SK-N-SH (cell line): Measurements from ENCODE around the gene CRLF2. TPM values are rescaled to one million over a fixed set of nuclear protein-coding genes. Genes with fewer than 3 reads are reported as not detected.

Experiments used
- CTCF ChIA-PET: fragments of 300-600, 350-600 bp; formaldehyde crosslinking; extraction: SDS; loops from one replicate; lab custom pipeline; 2021; lab: Yijun Ruan, JAX
- POLR2A ChIA-PET: fragments of 350-600 bp; sonication (Branson Sonifier 250); formaldehyde crosslinking; extraction: SDS; loops from one replicate; lab custom pipeline; 2020; ENCODE audit warnings: antibody characterized with exemption, inconsistent platforms; lab: Yijun Ruan, JAX
- DNase-seq: peaks from one replicate; pipeline ENCODE4 v3.0.0; 2012
- H2AFZ ChIP-seq: fragments of 200-600 bp; sonication (generic); 2 replicates; pipeline ENCODE4 v1.8.1; 2016; ENCODE audit warnings: antibody characterized with exemption, mild to moderate bottlenecking, low read depth
- H3F3A ChIP-seq: fragments of 200-600 bp; sonication (generic); replicated peaks from 2 replicates; pipeline ENCODE3; 2016; ENCODE audit warnings: antibody characterized with exemption, mild to moderate bottlenecking; ENCODE audit not compliant: insufficient read depth
- H3K27ac ChIP-seq, 2 experiments: fragments of 200-500 bp in 1 of 2; fragments of 200-600 bp in 1 of 2; sonication (Bioruptor generic) in 1 of 2; sonication (generic), shearing (Covaris generic) in 1 of 2; 2 replicates each; pipeline versions ENCODE4 v1.5.1 to v1.6.1; 2014 to 2016; ENCODE audit warnings: low read depth in 2 of 2, inconsistent platforms in 1 of 2, low read length in 1 of 2, mild to moderate bottlenecking in 1 of 2, mixed read lengths in 1 of 2
- H3K27me3 ChIP-seq: fragments of 200-600 bp; sonication (generic), shearing (Covaris generic); 2 replicates; pipeline ENCODE4 v1.6.1; 2016; ENCODE audit warnings: mixed run types; ENCODE audit not compliant: insufficient read depth
- H3K36me3 ChIP-seq, 2 experiments: fragments of 200-500 bp in 1 of 2; fragments of 200-600 bp in 1 of 2; sonication (Bioruptor generic) in 1 of 2; sonication (generic) in 1 of 2; replicated peaks in 1 of 2; 2 replicates each; pipeline versions ENCODE3 to v1.5.1; 2014 to 2016; ENCODE audit warnings: low read length in 1 of 2, mild to moderate bottlenecking in 1 of 2; ENCODE audit not compliant: insufficient read depth in 2 of 2, control insufficient read depth in 1 of 2
- H3K4me1 ChIP-seq, 2 experiments: fragments of 200-500 bp in 1 of 2; fragments of 200-600 bp in 1 of 2; sonication (Bioruptor generic) in 1 of 2; sonication (generic), shearing (Covaris generic) in 1 of 2; 2 replicates each; pipeline versions ENCODE4 v1.5.1 to v1.6.1; 2014 to 2016; ENCODE audit warnings: low read depth in 1 of 2, low read length in 1 of 2, mixed run types in 1 of 2; ENCODE audit not compliant: insufficient read depth in 2 of 2, control insufficient read depth in 1 of 2
- H3K4me2 ChIP-seq: fragments of 200-600 bp; sonication (generic), shearing (Covaris generic); 2 replicates; pipeline ENCODE4 v1.6.1; 2017; ENCODE audit warnings: mixed run types
- H3K4me3 ChIP-seq, 2 experiments: fragments of 200-500 bp in 1 of 2; fragments of 200-600 bp in 1 of 2; sonication (Bioruptor generic) in 1 of 2; sonication (generic), shearing (Covaris generic) in 1 of 2; 2 replicates each; pipeline versions ENCODE4 v1.5.1 to v1.8.1; 2014 to 2016; ENCODE audit warnings: low read depth in 2 of 2, inconsistent platforms in 1 of 2, low read length in 1 of 2, mild to moderate bottlenecking in 1 of 2, mixed read lengths in 1 of 2, moderate library complexity in 1 of 2
- H3K79me2 ChIP-seq: fragments of 200-600 bp; sonication (generic); 2 replicates; pipeline ENCODE4 v1.8.1; 2017; ENCODE audit warnings: mild to moderate bottlenecking; ENCODE audit not compliant: insufficient read depth
- H3K9ac ChIP-seq: fragments of 200-600 bp; sonication (generic); 2 replicates; pipeline ENCODE4 v1.6.1; 2017; ENCODE audit warnings: mixed run types
- H3K9me2 ChIP-seq: fragments of 200-600 bp; sonication (generic); 2 replicates; pipeline ENCODE4 v1.6.1; 2017; ENCODE audit warnings: mixed run types
- H3K9me3 ChIP-seq: fragments of 200-600 bp; sonication (generic); 2 replicates; pipeline ENCODE4 v1.6.1; 2017; ENCODE audit warnings: mixed run types, mild to moderate bottlenecking, moderate library complexity
- H4K20me1 ChIP-seq: fragments of 200-600 bp; sonication (generic); 2 replicates; pipeline ENCODE4 v1.6.1; 2017; ENCODE audit warnings: mild to moderate bottlenecking, mixed run types; ENCODE audit not compliant: insufficient read depth
- CTCF ChIP-seq: fragments of 200-600 bp; sonication (generic); IDR thresholded peaks from 2 replicates; pipeline ENCODE4 v1.6.1; 2017; ENCODE audit warnings: antibody characterized with exemption, mild to moderate bottlenecking, moderate library complexity
- EP300 ChIP-seq, 2 experiments: IDR thresholded peaks; 2 replicates each; pipeline versions ENCODE4 v1.4.0 to v1.6.1; 2012; ENCODE audit warnings: borderline replicate concordance in 1 of 2, low read depth in 1 of 2, low read length in 1 of 2
- FOSL2 ChIP-seq: IDR thresholded peaks from 2 replicates; pipeline ENCODE4 v1.4.0; 2012; ENCODE audit warnings: low read depth, mild to moderate bottlenecking, moderate library complexity, borderline replicate concordance
- FOXJ3 ChIP-seq: sonication (generic); formaldehyde crosslinking; IDR thresholded peaks from 2 replicates; pipeline ENCODE4 v1.5.1; 2020; ENCODE audit warnings: mild to moderate bottlenecking, missing genetic modification reagents
- FOXM1 ChIP-seq: IDR thresholded peaks from 2 replicates; pipeline ENCODE4 v1.4.0; 2012; ENCODE audit warnings: low read depth, mild to moderate bottlenecking
- GATA2 ChIP-seq: sonication (generic); formaldehyde crosslinking; IDR thresholded peaks from 2 replicates; pipeline ENCODE4 v1.5.0; 2020; ENCODE audit warnings: mild to moderate bottlenecking, missing genetic modification reagents
- MEF2A ChIP-seq: IDR thresholded peaks from 2 replicates; pipeline ENCODE4 v1.4.0; 2012; ENCODE audit warnings: low read depth, borderline replicate concordance
- NRF1 ChIP-seq: IDR thresholded peaks from 2 replicates; pipeline ENCODE4 v1.6.1; 2012; ENCODE audit warnings: low read depth, mild to moderate bottlenecking, low read length
- RAD21 ChIP-seq: IDR thresholded peaks from 2 replicates; pipeline ENCODE4 v1.6.1; 2012; ENCODE audit warnings: mild to moderate bottlenecking, low read length
- RCOR1 ChIP-seq: fragments of 150-350 bp; IDR thresholded peaks from 2 replicates; pipeline ENCODE4 v1.6.1; 2017; ENCODE audit warnings: antibody characterized with exemption, low read length
- RFX5 ChIP-seq: IDR thresholded peaks from 2 replicates; pipeline ENCODE4 v1.6.1; 2012; ENCODE audit warnings: mild to moderate bottlenecking, improper control_type of control experiment, low read length
- RXRA ChIP-seq: IDR thresholded peaks from 2 replicates; pipeline ENCODE4 v1.4.0; 2012; ENCODE audit warnings: low read depth, mild to moderate bottlenecking, borderline replicate concordance
- SMC3 ChIP-seq: IDR thresholded peaks from 2 replicates; pipeline ENCODE4 v1.6.1; 2012; ENCODE audit warnings: low read depth, low read length, improper control_type of control experiment
- TEAD4 ChIP-seq: IDR thresholded peaks from 2 replicates; pipeline ENCODE4 v1.4.0; 2012; ENCODE audit warnings: mild to moderate bottlenecking, borderline replicate concordance; ENCODE audit not compliant: insufficient read depth
- USF1 ChIP-seq: IDR thresholded peaks from 2 replicates; pipeline ENCODE4 v1.4.0; 2012; ENCODE audit warnings: low read depth, borderline replicate concordance
- WGBS: methylation state at CpG from one replicate; pipeline ENCODE4 v1.1.6; 2017; ENCODE audit warnings: low lambda C conversion rate; 5-methylcytosine and 5-hydroxymethylcytosine counted together
- polyA plus RNA-seq, 3 experiments: library from polyadenylated mRNA; depleted of rRNA; stranded (reverse); fragments of >200 nt; gene quantifications; 2 replicates each; pipeline ENCODE4 v1.2.3, GENCODE V29; 2012
- TF ChIP-seq, protein P1 (sequence below): IDR thresholded peaks from 2 replicates; pipeline ENCODE4; 2012
- TF ChIP-seq, protein P2 (sequence below): IDR thresholded peaks from 2 replicates; pipeline ENCODE4 v1.4.0; 2012; ENCODE audit warnings: low read depth

CRLF2 gene
- polyA plus RNA-seq, 1 of the 3 experiments (the other 2 are of a cell fraction): not detected

- Histone ChIP-seq H3K4me1 (no peaks in the 10 kb centered on the region), H3K4me2 (no peak overlapping the region), H3K36me3 (no peaks in the 10 kb centered on the region), H3K9ac (no peak overlapping the region), H3K79me2 (no peaks in the 10 kb centered on the region), H3K9me2 (no peaks in the 10 kb centered on the region)
- POLR2A ChIA-PET: no interaction called here
- CTCF ChIA-PET: no interaction called here
- TF ChIP-seq NRF1: no peak
- no peak for TF ChIP-seq RAD21
- TF ChIP-seq FOSL2: no peak
- no peak for TF ChIP-seq TEAD4
- no peak for TF ChIP-seq CTCF
- TF ChIP-seq FOXM1: no peak
- no peak for TF ChIP-seq RXRA
- TF ChIP-seq, protein P1, sequence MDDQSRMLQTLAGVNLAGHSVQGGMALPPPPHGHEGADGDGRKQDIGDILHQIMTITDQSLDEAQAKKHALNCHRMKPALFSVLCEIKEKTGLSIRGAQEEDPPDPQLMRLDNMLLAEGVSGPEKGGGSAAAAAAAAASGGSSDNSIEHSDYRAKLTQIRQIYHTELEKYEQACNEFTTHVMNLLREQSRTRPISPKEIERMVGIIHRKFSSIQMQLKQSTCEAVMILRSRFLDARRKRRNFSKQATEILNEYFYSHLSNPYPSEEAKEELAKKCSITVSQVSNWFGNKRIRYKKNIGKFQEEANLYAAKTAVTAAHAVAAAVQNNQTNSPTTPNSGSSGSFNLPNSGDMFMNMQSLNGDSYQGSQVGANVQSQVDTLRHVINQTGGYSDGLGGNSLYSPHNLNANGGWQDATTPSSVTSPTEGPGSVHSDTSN: no peak
- no peak for TF ChIP-seq GATA2 (CRISPR knock-in tag)
- TF ChIP-seq SMC3: no peak
- TF ChIP-seq USF1: no peak
- no peak for TF ChIP-seq MEF2A
- TF ChIP-seq, protein P2, sequence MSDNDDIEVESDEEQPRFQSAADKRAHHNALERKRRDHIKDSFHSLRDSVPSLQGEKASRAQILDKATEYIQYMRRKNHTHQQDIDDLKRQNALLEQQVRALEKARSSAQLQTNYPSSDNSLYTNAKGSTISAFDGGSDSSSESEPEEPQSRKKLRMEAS: no peak
- no peak for TF ChIP-seq FOXJ3
- TF ChIP-seq RFX5: no peak
- TF ChIP-seq RCOR1: no peak
- no peak for TF ChIP-seq EP300 (IDR thresholded peaks at IDR 0.05; ENCODE audit: borderline replicate concordance in 1 of 2, low read depth in 1 of 2, low read length in 1 of 2)
- TF ChIP-seq, all 33 proteins: peak for 0
- 18% methylated on average over 6 of the region's 8 CpGs for WGBS
- Histone ChIP-seq H3K27ac (no peak overlapping the region), H4K20me1 (no peaks in the 10 kb centered on the region), H3K27me3 (no peaks in the 10 kb centered on the region; the same call in 1 of the 2 replicates), H3K4me3 (no peak overlapping the region), H3F3A (no peaks in the 10 kb centered on the region), H2AFZ (no peak overlapping the region), H3K9me3 (no peaks in the 10 kb centered on the region)
- DNase-seq: no peak
These were observed 61.7 kb downstream of the CRLF2 start for GRCh38 chrX:1150569-1151347.
